IMR-90 (cell line): ENCODE measurements around the gene ACAD10. TPM values are rescaled to one million over a fixed set of nuclear protein-coding genes. Genes with fewer than 3 reads are reported as not detected.

Experiments
- ATAC-seq: fragments of 200-7000 bp; cut with Tn5 transposase; 2 replicates; pipeline ENCODE4 v1.9.1; 2020; ENCODE audit warnings: low read depth, mild to moderate bottlenecking, moderate library complexity
- BruUV-seq: library from RNA; stranded (reverse); fragments of 400-500 nt; replicated peaks from 2 replicates; lab custom pipeline; 2021; lab: Mats Ljungman, UMichigan
- CTCF ChIA-PET: fragments of 300-600 bp; formaldehyde crosslinking; extraction: SDS; loops from one replicate; lab custom pipeline; 2021; ENCODE audit warnings: antibody characterized with exemption; lab: Yijun Ruan, JAX
- POLR2A ChIA-PET: fragments of 300-600 bp; sonication (Branson Sonifier 250); formaldehyde crosslinking; loops from one replicate; lab custom pipeline; 2022; ENCODE audit warnings: antibody characterized with exemption; ENCODE audit not compliant: unreplicated experiment; lab: Charles Lee
- DNase-seq: peaks from one replicate; pipeline ENCODE4 v3.0.0; 2013
- H2AFZ ChIP-seq: replicated peaks from 2 replicates; pipeline ENCODE3; 2013; ENCODE audit warnings: low read length, mild to moderate bottlenecking; ENCODE audit not compliant: poor library complexity
- H2AK5ac ChIP-seq: 2 replicates; pipeline ENCODE4 v1.6.1; 2013; ENCODE audit warnings: low read depth, low read length, inconsistent platforms
- H2AK9ac ChIP-seq: replicated peaks from 2 replicates; pipeline ENCODE3; 2013; ENCODE audit warnings: mild to moderate bottlenecking, low read depth, low read length, moderate library complexity; ENCODE audit not compliant: poor library complexity
- H2BK120ac ChIP-seq: 2 replicates; pipeline ENCODE4 v1.6.1; 2013; ENCODE audit warnings: low read depth, low read length, inconsistent platforms
- H2BK15ac ChIP-seq: 3 replicates; pipeline ENCODE4 v1.6.1; 2013; ENCODE audit warnings: low read depth, low read length, inconsistent platforms
- H2BK20ac ChIP-seq: 2 replicates; pipeline ENCODE4 v1.6.1; 2013; ENCODE audit warnings: low read depth, mild to moderate bottlenecking, inconsistent platforms, low read length, moderate library complexity
- H2BK5ac ChIP-seq: 2 replicates; pipeline ENCODE4 v1.6.1; 2013; ENCODE audit warnings: mild to moderate bottlenecking, low read depth, low read length, inconsistent platforms; ENCODE audit not compliant: poor library complexity, severe bottlenecking
- H3K14ac ChIP-seq: replicated peaks from 2 replicates; pipeline ENCODE4 v1.6.1; 2013; ENCODE audit warnings: low read depth, low read length, inconsistent platforms
- H3K18ac ChIP-seq: 2 replicates; pipeline ENCODE4 v1.6.1; 2013; ENCODE audit warnings: low read depth, low read length, control low read depth
- H3K23ac ChIP-seq: 2 replicates; pipeline ENCODE4 v1.6.1; 2013; ENCODE audit warnings: low read depth, low read length, inconsistent platforms
- H3K27ac ChIP-seq: 2 replicates; pipeline ENCODE4 v1.5.1; 2013; ENCODE audit warnings: mild to moderate bottlenecking, control low read depth, low read length; ENCODE audit not compliant: insufficient read depth
- H3K27me3 ChIP-seq: 2 replicates; pipeline ENCODE4 v1.6.1; 2013; ENCODE audit warnings: low read length; ENCODE audit not compliant: control insufficient read depth, insufficient read depth
- H3K36me3 ChIP-seq: 2 replicates; pipeline ENCODE4 v1.6.1; 2013; ENCODE audit warnings: low read length, mixed read lengths; ENCODE audit not compliant: control insufficient read depth, insufficient read depth
- H3K4ac ChIP-seq: 2 replicates; pipeline ENCODE4 v1.6.1; 2013; ENCODE audit warnings: low read depth, low read length, inconsistent platforms
- H3K4me1 ChIP-seq: 2 replicates; pipeline ENCODE4 v1.6.1; 2013; ENCODE audit warnings: low read length, mixed read lengths; ENCODE audit not compliant: control insufficient read depth, insufficient read depth
- H3K4me2 ChIP-seq: 2 replicates; pipeline ENCODE4 v1.6.1; 2013; ENCODE audit warnings: low read depth, mild to moderate bottlenecking, control low read depth, low read length, moderate library complexity
- H3K4me3 ChIP-seq: 2 replicates; pipeline ENCODE4 v1.5.1; 2013; ENCODE audit warnings: low read depth, mild to moderate bottlenecking, control low read depth, low read length, moderate library complexity; ENCODE audit not compliant: insufficient read depth
- H3K56ac ChIP-seq: 2 replicates; pipeline ENCODE4 v1.6.1; 2013; ENCODE audit warnings: low read length, inconsistent platforms; ENCODE audit not compliant: insufficient read depth; ENCODE audit errors: extremely low read depth
- H3K79me1 ChIP-seq, 2 experiments: 2 replicates each; pipeline ENCODE4 v1.6.1; 2013; ENCODE audit warnings: low read length in 2 of 2, inconsistent platforms in 1 of 2, low read depth in 1 of 2
- H3K9ac ChIP-seq: 2 replicates; pipeline ENCODE4 v1.6.1; 2013; ENCODE audit warnings: low read depth, low read length, control low read depth
- H3K9me1 ChIP-seq: 2 replicates; pipeline ENCODE4 v1.6.1; 2013; ENCODE audit warnings: low read length, inconsistent platforms; ENCODE audit not compliant: insufficient read depth
- H3K9me3 ChIP-seq: 2 replicates; pipeline ENCODE4 v1.6.1; 2013; ENCODE audit warnings: low read length; ENCODE audit not compliant: control insufficient read depth, insufficient read depth
- H4K20me1 ChIP-seq: 2 replicates; pipeline ENCODE4 v1.6.1; 2013; ENCODE audit warnings: low read length, inconsistent platforms; ENCODE audit not compliant: insufficient read depth
- H4K5ac ChIP-seq: 2 replicates; pipeline ENCODE4 v1.6.1; 2013; ENCODE audit warnings: mild to moderate bottlenecking, low read depth, low read length, control low read depth
- H4K8ac ChIP-seq, 2 experiments: 2 replicates each; pipeline ENCODE4 v1.6.1; 2013; ENCODE audit warnings: low read depth in 2 of 2, low read length in 2 of 2, control low read depth in 1 of 2, inconsistent platforms in 1 of 2
- H4K91ac ChIP-seq: 2 replicates; pipeline ENCODE4 v1.6.1; 2013; ENCODE audit warnings: low read depth, low read length, inconsistent platforms; ENCODE audit not compliant: insufficient read depth
- BHLHE40 ChIP-seq: fragments of 150-350 bp; IDR thresholded peaks from 2 replicates; pipeline ENCODE4 v1.6.1; 2016; ENCODE audit warnings: mild to moderate bottlenecking, low read depth, low read length
- CEBPB ChIP-seq: IDR thresholded peaks from 2 replicates; pipeline ENCODE4 v1.6.1; 2012; ENCODE audit warnings: low read depth, low read length, improper control_type of control experiment
- CHD1 ChIP-seq: IDR thresholded peaks from 2 replicates; pipeline ENCODE4 v1.6.1; 2012; ENCODE audit warnings: low read depth, low read length, improper control_type of control experiment
- CTCF ChIP-seq: conservative IDR thresholded peaks from 2 replicates; pipeline ENCODE4 v1.5.1; 2012; ENCODE audit warnings: mild to moderate bottlenecking, low read depth, low read length, improper control_type of control experiment
- ELK1 ChIP-seq: fragments of 150-350 bp; IDR thresholded peaks from 2 replicates; pipeline ENCODE4 v1.6.1; 2016; ENCODE audit warnings: low read depth, mild to moderate bottlenecking, low read length, moderate library complexity, borderline replicate concordance
- FOS ChIP-seq: fragments of 150-350 bp; IDR thresholded peaks from 2 replicates; pipeline ENCODE4 v1.6.1; 2016; ENCODE audit warnings: low read depth, low read length
- MAFK ChIP-seq: IDR thresholded peaks from 2 replicates; pipeline ENCODE4 v1.6.1; 2012; ENCODE audit warnings: low read depth, low read length, improper control_type of control experiment
- MAZ ChIP-seq: IDR thresholded peaks from 2 replicates; pipeline ENCODE4 v1.6.1; 2012; ENCODE audit warnings: low read depth, mild to moderate bottlenecking, low read length, improper control_type of control experiment, moderate library complexity, borderline replicate concordance
- MXI1 ChIP-seq: IDR thresholded peaks from 2 replicates; pipeline ENCODE4 v1.6.1; 2012; ENCODE audit warnings: low read depth, mild to moderate bottlenecking, low read length, moderate library complexity, borderline replicate concordance
- NFE2L2 ChIP-seq: fragments of 150-350 bp; IDR thresholded peaks from 2 replicates; pipeline ENCODE4 v1.6.1; 2016; ENCODE audit warnings: low read depth, mild to moderate bottlenecking, low read length
- POLR2A ChIP-seq: IDR thresholded peaks from 2 replicates; pipeline ENCODE4 v1.6.1; 2012; ENCODE audit warnings: mild to moderate bottlenecking, low read depth, low read length
- RAD21 ChIP-seq: IDR thresholded peaks from 2 replicates; pipeline ENCODE4 v1.6.1; 2012; ENCODE audit warnings: low read length, improper control_type of control experiment
- RCOR1 ChIP-seq: IDR thresholded peaks from 2 replicates; pipeline ENCODE4 v1.6.1; 2012; ENCODE audit warnings: mild to moderate bottlenecking, low read length, improper control_type of control experiment; ENCODE audit not compliant: insufficient replicate concordance
- RFX5 ChIP-seq: IDR thresholded peaks from 2 replicates; pipeline ENCODE4 v1.8.0; 2012; ENCODE audit warnings: low read depth, mild to moderate bottlenecking, low read length, moderate library complexity
- SMC3 ChIP-seq: fragments of 150-350 bp; IDR thresholded peaks from 2 replicates; pipeline ENCODE4 v1.6.1; 2016; ENCODE audit warnings: low read depth, mild to moderate bottlenecking, antibody characterized with exemption, low read length, moderate library complexity
- USF2 ChIP-seq: fragments of 150-350 bp; IDR thresholded peaks from 2 replicates; pipeline ENCODE4 v1.6.1; 2017; ENCODE audit warnings: mild to moderate bottlenecking, antibody characterized with exemption, low read length, low read depth
- WGBS, 2 experiments: methylation state at CpG; one replicate each; pipeline versions ENCODE4 v1.1.5 to v1.1.7; 2013; ENCODE audit warnings: missing lambda C conversion rate in 2 of 2; ENCODE audit not compliant: insufficient read length in 1 of 2; ENCODE audit errors: extremely low coverage in 2 of 2; 5-methylcytosine and 5-hydroxymethylcytosine counted together
- dilution Hi-C: fragments of 300-500 bp; cut with HindIII; formaldehyde crosslinking; loops from one replicate; pipeline ENCODE4 v1.14.3; 2018; ENCODE audit warnings: low sequenced_read_pairs; ENCODE audit not compliant: unreplicated experiment
- in situ Hi-C: fragments of 300-500 bp; cut with MboI; formaldehyde crosslinking; loops from 3 replicates; pipeline ENCODE4 v1.14.3; 2019; ENCODE audit warnings: low sequenced_read_pairs, inconsistent platforms, mixed read lengths
- intact Hi-C: fragments of 100-400 bp; cut with micrococcal nuclease; formaldehyde crosslinking; loops from 2 replicates; pipeline ENCODE4 v1.10.0; 2022
- polyA plus RNA-seq, 3 experiments: library from polyadenylated mRNA; depleted of rRNA; stranded (reverse); fragments of >200 nt; gene quantifications; 2 replicates each; pipeline ENCODE4 v1.2.3, GENCODE V29; 2012; ENCODE audit warnings: low replicate concordance in 1 of 3
- total RNA-seq: library from RNA; depleted of rRNA; stranded (reverse); fragments of >200 nt; gene quantifications from 2 replicates; pipeline ENCODE4 v1.2.3, GENCODE V29; 2012

ACAD10 gene
- total and polyA plus RNA-seq, 2 of the 4 experiments (the other 2 are of a cell fraction): 12.4 to 21.0 TPM

- dilution Hi-C loops: no loop called here
- Histone ChIP-seq H2BK20ac (no peak overlapping the region), H3K27ac (no peak overlapping the region), H2BK120ac (no peak overlapping the region), H3K27me3 (no peaks in the 10 kb centered on the region), H3K9ac (no peak overlapping the region), H2AK9ac (no peak overlapping the region), H3K9me1 (no peaks in the 10 kb centered on the region), H4K20me1 (peaks cover 5% of the 10 kb centered on the region; the same call in 1 of the 2 replicates), H4K8ac (no peak overlapping the region), H3K4me2 (no peak overlapping the region), H3K9me3 (no peaks in the 10 kb centered on the region), H3K4me1 (no peaks in the 10 kb centered on the region), H2BK15ac (no peak overlapping the region), H3K36me3 (peaks cover 36% of the 10 kb centered on the region), H3K56ac (no peak overlapping the region), H3K79me1 (no peaks in the 10 kb centered on the region), H2BK5ac (no peak overlapping the region), H4K5ac (no peak overlapping the region), H2AFZ (no peak overlapping the region), H3K18ac (no peak overlapping the region), H3K4ac (no peak overlapping the region), H3K23ac (no peak overlapping the region), H4K91ac (no peak overlapping the region), H3K14ac (no peak overlapping the region), H2AK5ac (no peak overlapping the region), H3K4me3 (no peak overlapping the region)
- BruUV-seq: no TSS peak
- ATAC-seq (no peak), DNase-seq (no peak)
- intact Hi-C loops: no loop called here
- in situ Hi-C loops: no loop called here
- ChIA-PET POLR2A (no interaction called here), CTCF (no interaction called here)
- no peak for TF ChIP-seq CTCF
- no peak for TF ChIP-seq SMC3
- TF ChIP-seq MAFK: no peak
- no peak for TF ChIP-seq USF2
- no peak for TF ChIP-seq BHLHE40
- TF ChIP-seq CEBPB: no peak
- no peak for TF ChIP-seq RFX5
- TF ChIP-seq FOS: no peak
- TF ChIP-seq MAZ: no peak
- TF ChIP-seq NFE2L2: no peak
- TF ChIP-seq MXI1: no peak
- no peak for TF ChIP-seq ELK1
- no peak for TF ChIP-seq POLR2A
- TF ChIP-seq RAD21: no peak
- TF ChIP-seq CHD1: no peak
- TF ChIP-seq RCOR1: no peak
- WGBS, 2 experiments: 95% methylated on average over 5 of the region's 7 CpGs; no CpG with 5 or more reads in 1 of the 2 experiments
Observed at GRCh38 chr12:111748867-111749266, 63.0 kb downstream of the ACAD10 start.
